Mesodermal cell (in vitro differentiated cells): ENCODE measurements around the gene ABCD3.

Source experiments
- H3K27ac ChIP-seq: 2 replicates; pipeline ENCODE4 v1.7.0; 2013; ENCODE audit warnings: mild to moderate bottlenecking, low read depth, low read length, moderate library complexity; ENCODE audit not compliant: severe bottlenecking
- H3K36me3 ChIP-seq: 2 replicates; pipeline ENCODE4 v1.7.1; 2013; ENCODE audit warnings: mild to moderate bottlenecking, low read length, moderate library complexity; ENCODE audit not compliant: control insufficient read depth, insufficient read depth
- H3K4me1 ChIP-seq: one replicate; pipeline ENCODE4 v1.7.1; 2013; ENCODE audit warnings: mild to moderate bottlenecking, low read length; ENCODE audit not compliant: insufficient read depth, control insufficient read depth, poor library complexity, severe bottlenecking
- H3K4me3 ChIP-seq: 2 replicates; pipeline ENCODE4 v1.7.0; 2013; ENCODE audit warnings: low read length, control low read depth, mild to moderate bottlenecking; ENCODE audit not compliant: insufficient read depth, poor library complexity, severe bottlenecking; ENCODE audit errors: extremely low read depth
- H3K9me3 ChIP-seq: 2 replicates; pipeline ENCODE4 v1.7.1; 2013; ENCODE audit warnings: mild to moderate bottlenecking, low read length, moderate library complexity; ENCODE audit not compliant: control insufficient read depth
- WGBS, 2 experiments: methylation state at CpG; one replicate each; pipeline ENCODE4 v1.1.5; 2013; ENCODE audit warnings: missing lambda C conversion rate in 2 of 2; ENCODE audit not compliant: insufficient coverage in 2 of 2; 5-methylcytosine and 5-hydroxymethylcytosine counted together

ABCD3 gene

GRCh38 chr1:94463056-94463764 lies 45.0 kb downstream of the ABCD3 start:
- Histone ChIP-seq H3K36me3 (peaks cover 16% of the 10 kb centered on the region), H3K4me1 (no peaks in the 10 kb centered on the region), H3K27ac (no peak overlapping the region), H3K4me3 (no peak overlapping the region), H3K9me3 (no peaks in the 10 kb centered on the region)
- no CpG with 5 or more reads among the region's 3 CpGs for WGBS, 2 experiments

- H3K4me1 ChIP-seq: no peaks in the 10 kb centered on the region
- H3K9me3 ChIP-seq: no peaks in the 10 kb centered on the region
- peaks cover 15% of the 10 kb centered on the region for H3K36me3 ChIP-seq
- H3K27ac ChIP-seq: no peak overlapping the region
- H3K4me3 ChIP-seq: no peak overlapping the region
- WGBS, 2 experiments: 50 to 90% methylated on average over 1 to 2 of the region's 3 CpGs
Measured at GRCh38 chr1:94463765-94464330, 45.7 kb downstream of the ABCD3 start.

- peaks cover 15% of the 10 kb centered on the region for H3K36me3 ChIP-seq
- H3K27ac ChIP-seq: no peak overlapping the region
- no peak overlapping the region for H3K4me3 ChIP-seq
- H3K4me1 ChIP-seq: no peaks in the 10 kb centered on the region
- H3K9me3 ChIP-seq: no peaks in the 10 kb centered on the region
Measured at GRCh38 chr1:94468708-94469107, 50.5 kb downstream of the ABCD3 start.

GRCh38 chr1:94471271-94471670 lies 53.1 kb downstream of the ABCD3 start:
- no peaks in the 10 kb centered on the region for H3K9me3 ChIP-seq
- H3K36me3 ChIP-seq: peaks cover 13% of the 10 kb centered on the region
- 80% methylated on average over 1 to 2 of the region's 2 CpGs for WGBS, 2 experiments
- H3K27ac ChIP-seq: no peak overlapping the region
- H3K4me3 ChIP-seq: no peak overlapping the region
- no peaks in the 10 kb centered on the region for H3K4me1 ChIP-seq

- Histone ChIP-seq H3K4me1 (no peaks in the 10 kb centered on the region), H3K4me3 (no peak overlapping the region), H3K9me3 (no peaks in the 10 kb centered on the region), H3K27ac (no peak overlapping the region), H3K36me3 (peaks cover 12% of the 10 kb centered on the region)
Measured at GRCh38 chr1:94475232-94475631, 57.0 kb downstream of the ABCD3 start.

- Histone ChIP-seq H3K27ac (no peak overlapping the region), H3K9me3 (no peaks in the 10 kb centered on the region), H3K36me3 (peaks cover 26% of the 10 kb centered on the region), H3K4me1 (no peaks in the 10 kb centered on the region), H3K4me3 (no peak overlapping the region)
- 92 to 96% methylated on average over 2 of the region's 3 CpGs for WGBS, 2 experiments
Measured at GRCh38 chr1:94479682-94480081, 61.5 kb downstream of the ABCD3 start.

GRCh38 chr1:94481473-94481933 lies 63.3 kb downstream of the ABCD3 start:
- H3K27ac ChIP-seq: no peak overlapping the region
- no peaks in the 10 kb centered on the region for H3K4me1 ChIP-seq
- H3K4me3 ChIP-seq: no peak overlapping the region
- H3K9me3 ChIP-seq: no peaks in the 10 kb centered on the region
- H3K36me3 ChIP-seq: peaks cover 26% of the 10 kb centered on the region
- WGBS, 2 experiments: 0 to 47% methylated on average over 2 to 3 of the region's 4 CpGs

- Histone ChIP-seq H3K36me3 (peaks cover 37% of the 10 kb centered on the region), H3K27ac (no peak overlapping the region), H3K4me3 (no peak overlapping the region), H3K9me3 (no peaks in the 10 kb centered on the region), H3K4me1 (no peaks in the 10 kb centered on the region)
- WGBS, 2 experiments: 92 to 100% methylated on average over 2 of the region's 5 CpGs
Measured at GRCh38 chr1:94486990-94487389, 68.8 kb downstream of the ABCD3 start.

- Histone ChIP-seq H3K9me3 (no peaks in the 10 kb centered on the region), H3K4me3 (no peak overlapping the region), H3K36me3 (peaks cover 22% of the 10 kb centered on the region), H3K4me1 (no peaks in the 10 kb centered on the region), H3K27ac (no peak overlapping the region)
- 100% methylated on average over 1 of the region's 2 CpGs for WGBS, 2 experiments
Measured at GRCh38 chr1:94490556-94490955, 72.4 kb downstream of the ABCD3 start.

GRCh38 chr1:94496076-94496755 lies 78.0 kb downstream of the ABCD3 start:
- Histone ChIP-seq H3K4me3 (no peak overlapping the region), H3K36me3 (peaks cover 30% of the 10 kb centered on the region), H3K4me1 (no peaks in the 10 kb centered on the region), H3K9me3 (no peaks in the 10 kb centered on the region), H3K27ac (no peak overlapping the region)
- WGBS, 2 experiments: 88 to 92% methylated on average over 1 to 2 of the region's 2 CpGs

GRCh38 chr1:94501426-94501825 lies 83.2 kb downstream of the ABCD3 start:
- Histone ChIP-seq H3K36me3 (peaks cover 36% of the 10 kb centered on the region), H3K9me3 (no peaks in the 10 kb centered on the region), H3K4me1 (no peaks in the 10 kb centered on the region), H3K27ac (no peak overlapping the region), H3K4me3 (no peak overlapping the region)
- 80 to 100% methylated on average over 1 to 2 of the region's 2 CpGs for WGBS, 2 experiments
